Occipital lobe (tissue), 3 donors: ENCODE measurements around the gene PPM1H. TPM values are rescaled to one million over a fixed set of nuclear protein-coding genes. Genes with fewer than 3 reads are reported as not detected.

Experiments
- DNase-seq: peaks from one replicate; lab custom pipeline; 2025; lab: John Stamatoyannopoulos, UW
- small RNA-seq: library from RNA; depleted of rRNA; stranded (forward); fragments of <200 nt; gene quantifications from one replicate; pipeline ENCODE3, GENCODE V24; 2014
- total RNA-seq: library from RNA; depleted of rRNA; stranded (reverse); fragments of >200 nt; gene quantifications from one replicate; pipeline ENCODE4 v1.2.3, GENCODE V29; 2014

The PPM1H gene
- total RNA-seq, 1 donor from 2014 or later, result 10.6 TPM

DNA sequence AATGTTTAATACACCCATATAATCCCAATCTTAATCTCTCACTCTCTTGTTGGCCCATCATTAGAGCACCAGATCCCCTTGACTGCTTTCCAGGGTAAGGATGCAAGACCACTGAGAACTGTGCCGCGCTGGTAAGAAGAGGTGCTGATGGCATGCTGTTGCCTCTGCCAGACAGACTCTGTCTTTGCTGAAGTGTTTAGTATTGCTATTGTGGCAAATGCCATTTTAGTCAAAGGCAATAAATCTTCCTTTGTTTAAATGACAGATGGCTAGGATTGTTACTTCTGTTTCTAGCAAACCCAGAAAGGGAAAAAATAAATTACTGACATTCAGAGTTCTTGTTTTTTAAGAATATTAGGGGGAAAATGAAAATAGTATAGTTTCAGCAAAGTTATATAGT is 316.0 kb downstream of the PPM1H start:
- DNase-seq, result no peak

DNA sequence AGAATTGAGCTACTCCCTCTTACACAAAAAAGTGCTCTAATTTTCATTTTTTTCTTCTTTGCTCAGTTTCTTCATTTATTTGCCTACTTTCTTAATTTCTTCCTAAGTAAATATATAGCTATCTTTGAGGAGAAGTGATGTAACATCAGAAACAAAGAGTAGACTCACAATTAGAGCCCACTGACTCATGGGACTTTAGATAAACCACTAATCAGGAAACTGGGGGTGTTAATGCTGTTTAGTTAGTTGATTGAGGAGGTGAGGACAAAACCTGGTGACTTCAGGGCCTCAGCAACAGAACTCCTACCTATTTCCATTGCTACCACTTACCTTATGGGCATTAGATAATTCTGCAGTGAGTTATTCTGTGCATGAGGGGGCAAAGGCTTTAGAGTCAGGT is 316.6 kb downstream of the PPM1H start:
- no peak for DNase-seq

DNA sequence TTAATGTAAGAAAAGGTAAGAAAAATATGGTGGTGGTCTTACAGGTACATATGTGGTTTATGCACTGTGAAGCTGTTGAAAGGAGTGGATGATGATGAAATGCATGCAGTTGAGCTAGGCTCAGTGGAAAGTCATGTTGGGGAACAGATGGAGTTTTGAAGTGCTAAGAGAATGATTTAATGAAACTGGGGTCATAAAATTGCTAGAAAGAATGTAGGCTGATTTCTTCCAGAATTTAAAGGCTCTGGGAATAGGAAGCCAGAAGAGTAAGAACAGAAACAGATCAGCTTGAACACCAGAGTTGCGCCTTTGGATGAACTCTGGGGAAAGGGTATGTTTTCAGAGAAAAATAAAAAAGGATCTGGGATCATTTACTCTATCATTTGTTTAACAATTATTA is 321.9 kb downstream of the PPM1H start:
- DNase-seq, result no peak

DNA sequence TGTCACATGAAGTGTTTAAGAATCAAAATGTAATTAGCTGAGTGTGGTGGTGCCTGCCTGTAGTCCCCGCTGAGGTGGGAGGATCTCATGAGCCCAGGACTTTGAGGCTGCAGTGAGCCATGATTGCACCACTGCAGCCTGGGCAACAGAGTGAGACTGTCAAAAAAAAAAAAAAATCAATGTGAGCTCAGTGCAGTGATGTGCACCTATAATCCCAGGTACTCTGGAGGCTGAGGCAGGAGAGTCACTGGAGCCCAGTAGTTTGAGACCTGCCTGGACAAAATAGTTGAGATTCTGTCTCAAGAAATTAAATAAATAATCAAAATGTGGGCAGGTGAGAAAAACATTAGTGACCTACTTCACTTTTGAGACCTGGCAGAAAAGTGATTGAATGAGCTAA is 328.3 kb downstream of the PPM1H start:
- no peak for DNase-seq

DNA sequence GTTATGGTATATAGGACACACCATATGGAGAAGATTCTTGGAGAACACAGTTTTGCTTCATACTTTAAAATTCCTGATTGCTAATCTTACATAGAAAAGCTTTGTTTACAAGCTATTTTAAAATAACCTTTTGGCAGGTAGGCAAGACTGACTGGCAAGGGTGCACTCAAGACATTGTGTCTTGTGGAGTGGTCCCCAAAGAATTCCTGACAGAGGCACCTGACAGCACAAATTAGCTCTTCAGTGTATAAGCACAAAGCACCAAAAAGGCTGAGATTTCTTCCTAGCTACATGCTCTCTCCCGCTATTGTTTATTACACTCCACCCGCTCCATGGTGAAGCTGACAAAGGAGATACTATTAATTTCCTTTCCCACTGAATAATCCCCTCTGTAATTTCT is 329.0 kb downstream of the PPM1H start:
- DNase-seq, result no peak

DNA sequence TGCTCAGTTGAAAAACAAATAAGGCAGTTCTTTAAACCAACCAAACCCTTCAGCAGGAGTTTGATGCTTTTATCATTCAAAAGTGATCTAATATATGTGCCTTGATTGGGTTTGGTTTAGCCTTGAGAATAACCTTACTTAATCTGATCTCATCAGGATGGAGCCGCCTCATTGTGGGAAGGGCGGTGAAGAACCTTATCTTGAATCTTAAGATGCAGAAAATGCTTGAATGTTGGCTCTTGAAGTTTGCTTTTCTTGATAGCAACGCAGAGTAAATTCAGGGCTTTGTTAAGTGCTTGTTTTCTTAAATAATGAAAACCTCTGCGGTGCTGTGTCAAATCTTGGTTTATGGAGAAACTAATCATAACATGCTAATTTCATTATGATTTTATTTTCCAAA is 330.1 kb downstream of the PPM1H start:
- no peak for DNase-seq

DNA sequence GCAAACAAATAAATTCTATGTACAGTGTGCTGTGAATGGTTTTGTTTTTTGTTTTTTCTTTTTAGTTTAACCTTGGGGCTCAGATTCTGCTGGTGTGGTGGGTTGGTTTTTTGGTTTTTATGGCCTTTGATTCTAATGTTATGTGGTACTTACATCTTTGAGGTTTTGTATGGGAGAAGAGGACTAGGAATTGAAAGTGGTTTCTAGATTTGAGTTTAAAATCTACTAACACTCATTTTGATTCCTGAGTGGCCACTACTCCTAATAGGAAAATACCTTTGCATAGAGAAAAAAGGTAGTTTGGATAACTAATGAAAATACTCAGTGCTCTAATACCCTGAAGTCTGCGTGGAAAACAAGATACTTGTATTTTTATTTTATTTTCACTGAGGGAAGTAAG is 330.6 kb downstream of the PPM1H start:
- DNase-seq, result no peak

DNA sequence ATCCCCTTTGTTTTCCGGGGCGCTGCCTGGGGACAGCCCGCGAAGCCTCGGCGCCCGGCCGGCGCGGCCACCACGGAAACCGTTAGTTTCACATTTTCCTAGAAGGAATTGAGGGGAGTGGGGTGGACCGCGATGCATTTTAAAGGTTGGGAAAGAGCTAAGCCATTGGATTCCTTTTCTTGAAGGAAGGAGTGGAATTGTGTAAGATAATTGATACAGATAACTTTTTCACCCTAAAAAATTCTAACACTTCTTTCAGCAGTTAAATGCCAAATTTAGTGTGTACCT is 331.2 kb downstream of the PPM1H start:
- no peak for DNase-seq

DNA sequence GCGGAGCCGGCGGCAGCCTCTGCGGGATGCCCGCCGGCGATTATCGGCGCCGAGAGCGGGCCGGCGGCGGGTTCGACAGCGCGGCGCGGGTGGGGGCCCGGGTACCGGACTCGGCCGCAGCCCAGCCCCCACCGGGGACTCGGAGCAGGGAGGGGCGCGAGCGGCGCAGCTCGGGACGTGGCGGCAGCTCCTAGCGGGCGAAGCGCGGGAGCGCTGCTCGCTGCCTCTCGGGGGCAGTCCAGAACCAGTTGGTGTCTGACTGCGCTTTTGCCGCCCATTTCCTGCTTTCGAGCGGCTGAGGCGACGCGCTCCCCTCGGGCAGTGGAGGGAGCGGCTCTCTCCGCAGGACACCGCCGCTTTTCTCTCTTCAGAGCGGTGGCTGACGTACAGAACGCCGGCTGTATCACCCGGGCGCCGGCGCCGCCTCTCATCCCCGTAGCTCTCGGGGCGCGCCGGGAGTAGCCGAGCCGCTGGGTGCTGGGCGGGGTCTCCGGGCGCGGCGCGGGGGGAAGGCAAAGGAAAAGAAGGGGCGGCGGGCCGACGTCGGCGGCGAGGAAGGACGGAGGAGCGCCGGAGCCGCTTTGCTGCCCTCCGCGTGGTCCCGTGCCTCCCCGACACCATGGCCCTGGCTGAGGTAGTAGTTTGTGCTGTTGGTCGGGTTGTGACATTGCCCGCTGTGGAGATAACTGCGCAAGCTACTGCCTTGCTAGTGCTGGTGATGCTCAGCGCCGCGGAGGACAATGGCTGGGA is 331.7 kb downstream of the PPM1H start:
- DNase-seq, result peak; percentile 81

DNA sequence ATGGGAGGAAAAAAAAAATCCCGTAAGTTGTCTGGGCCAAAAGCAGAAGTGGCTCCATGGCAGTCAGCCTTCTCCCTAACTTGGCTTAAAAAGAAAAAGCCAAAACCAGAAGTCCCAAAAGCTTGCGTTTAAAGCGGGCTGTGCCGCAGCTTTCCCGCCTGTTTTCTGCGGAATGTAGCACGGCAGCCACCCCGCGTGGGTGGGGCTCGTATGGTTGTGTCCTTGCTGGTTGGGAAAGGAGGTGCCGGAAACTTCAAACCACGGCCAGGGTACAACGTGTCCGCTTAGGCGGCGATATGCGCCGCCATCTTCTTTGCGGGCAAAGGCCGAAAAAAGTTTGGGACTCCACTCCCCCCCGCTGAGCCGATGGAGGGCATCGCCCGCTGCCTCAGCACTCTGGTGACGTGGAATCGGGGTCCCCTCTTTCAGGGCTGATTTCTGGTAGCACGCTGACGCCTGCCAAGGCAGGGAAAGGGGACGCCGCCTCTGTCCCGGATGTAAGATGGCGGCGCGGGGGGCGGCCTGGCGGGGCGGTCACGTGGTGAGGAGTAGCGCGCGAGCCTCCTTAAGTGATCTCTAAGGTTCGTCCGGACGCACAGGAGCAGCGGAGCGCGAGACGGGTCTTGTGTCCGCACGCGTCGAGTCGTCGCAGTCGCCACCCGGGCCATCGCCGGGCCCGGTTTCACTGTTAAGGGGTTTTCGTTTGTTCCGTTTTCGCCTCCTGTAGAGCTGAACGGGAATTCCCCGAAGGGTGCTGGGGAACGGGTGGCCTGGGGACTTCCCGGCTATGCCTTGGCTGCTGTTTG is 332.5 kb downstream of the PPM1H start:
- DNase-seq, result peak; percentile 89

DNA sequence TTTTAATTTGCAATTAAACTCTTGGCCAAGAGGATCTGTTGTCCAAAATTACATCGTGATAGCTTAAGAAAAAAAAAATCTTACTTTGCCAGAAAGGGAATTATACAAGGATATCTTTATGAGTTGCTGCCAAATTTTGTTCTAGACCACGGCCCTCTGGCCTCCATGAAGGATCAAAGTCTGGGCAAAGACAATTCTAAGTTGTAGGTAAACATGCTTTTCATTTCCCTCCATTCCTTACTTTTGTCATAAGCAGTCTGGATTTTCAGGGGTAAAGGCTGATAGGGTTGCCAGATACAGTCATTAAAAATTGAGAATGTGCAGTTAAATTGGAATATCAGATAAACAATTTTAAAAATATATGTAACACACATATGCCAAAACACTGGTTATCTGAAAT is 333.2 kb downstream of the PPM1H start:
- DNase-seq, result no peak

DNA sequence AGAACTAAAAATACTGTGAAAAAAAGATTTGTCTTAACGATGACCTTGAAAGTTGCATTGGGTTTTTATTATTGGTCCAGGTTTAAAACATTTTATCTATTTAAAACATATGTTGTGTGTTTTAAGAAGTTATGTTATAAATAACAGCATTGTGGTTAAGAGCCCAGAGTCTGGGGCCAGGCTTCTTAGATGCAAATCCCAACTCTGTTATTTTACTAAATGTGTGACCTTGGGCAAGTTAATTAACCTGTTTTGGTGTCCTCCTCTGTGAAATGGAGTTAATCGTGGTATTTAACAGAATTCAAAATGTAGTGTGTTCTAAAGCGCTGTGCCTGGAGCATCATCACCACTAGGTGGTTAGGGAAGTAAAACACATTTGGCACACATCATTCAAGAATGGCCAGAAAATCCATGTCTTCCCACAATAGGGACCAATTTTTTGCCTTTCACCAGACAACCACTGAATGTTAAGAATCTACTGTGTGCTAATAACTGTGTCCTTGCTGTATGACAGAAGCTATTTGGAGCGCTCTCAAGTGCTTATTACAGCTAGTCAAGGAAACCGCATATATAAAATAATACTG is 335.0 kb downstream of the PPM1H start:
- DNase-seq, result no peak

DNA sequence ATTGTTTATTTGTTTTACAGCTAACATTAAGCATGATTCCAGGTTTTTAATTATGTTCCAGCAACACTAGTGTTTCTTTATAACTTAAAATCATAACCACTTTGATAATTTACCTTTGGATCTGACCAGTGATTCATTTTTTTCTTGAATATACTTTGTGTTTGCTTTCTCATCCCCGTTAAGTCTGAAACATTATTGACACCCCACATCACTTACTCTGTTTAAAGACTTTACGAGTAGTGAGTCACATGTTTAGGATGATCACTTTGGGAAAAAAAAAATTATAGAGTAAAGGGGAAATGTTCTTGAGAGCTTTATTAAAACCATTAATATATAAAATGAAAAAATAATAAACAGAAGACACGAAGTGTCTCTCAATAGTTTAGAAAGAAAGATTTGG is 336.1 kb downstream of the PPM1H start:
- DNase-seq, result no peak

DNA sequence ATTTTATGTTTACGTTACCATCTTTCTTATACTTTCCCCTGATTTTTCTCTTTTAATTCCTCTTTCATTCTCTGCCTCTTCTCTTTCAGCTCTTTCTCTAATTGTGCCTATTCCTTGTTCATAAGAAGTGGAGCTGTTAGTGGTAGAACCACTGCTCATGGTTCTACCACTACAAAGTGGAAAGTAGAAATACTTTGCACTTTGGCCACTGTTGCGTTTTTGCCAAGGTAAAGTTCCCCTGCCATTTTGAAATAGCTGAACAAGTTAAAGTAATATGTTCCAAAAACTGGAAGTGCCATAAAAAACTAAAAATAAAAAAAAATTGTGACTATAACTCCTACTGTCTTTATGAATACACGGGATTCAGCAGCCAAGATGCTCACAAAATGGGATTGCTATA is 337.7 kb downstream of the PPM1H start:
- DNase-seq, result no peak

Small RNAs within 50 kb of the gene (small RNA-seq; reads per million reads assigned to genes)
- gene MIRLET7I (3,135 reads per million, percentile 99 among the genes with 10 or more reads in this experiment), gene RF00019 (not detected), gene RNU1-83P (0.84 reads per million, percentile 69 among the genes with 10 or more reads in this experiment)

Other genes with a start within 250 kb of the PPM1H start
- gene AVPR1A, start 216.1 kb upstream of the PPM1H start, total RNA-seq, result 7.6 TPM